HG02981 (cell line): ENCODE results near the gene COL16A1.

ENCODE experiments used
- ATAC-seq: cut with Tn5 transposase; IDR thresholded peaks from one replicate; pipeline ENCODE4 v1.9.1; 2021; ENCODE audit warnings: mild to moderate bottlenecking, moderate library complexity; ENCODE audit not compliant: unreplicated experiment

Gene COL16A1

GRCh38 chr1:31689379-31689778, 14.4 kb downstream of the COL16A1 start:
- ATAC-seq: no peak

- no peak for ATAC-seq
These were observed 15.4 kb downstream of the COL16A1 start for GRCh38 chr1:31688233-31688918.

- no peak for ATAC-seq
These were observed 16.2 kb downstream of the COL16A1 start for GRCh38 chr1:31687601-31688000.

GRCh38 chr1:31685795-31686194, 18.0 kb downstream of the COL16A1 start:
- ATAC-seq: no peak

- ATAC-seq: no peak
These were observed 19.8 kb downstream of the COL16A1 start for GRCh38 chr1:31683997-31684396.

- no peak for ATAC-seq
These were observed 22.4 kb downstream of the COL16A1 start for GRCh38 chr1:31681415-31681814.

GRCh38 chr1:31679676-31680230, 24.1 kb downstream of the COL16A1 start:
- ATAC-seq: no peak

GRCh38 chr1:31679091-31679490, 24.7 kb downstream of the COL16A1 start:
- ATAC-seq: no peak

- ATAC-seq: no peak
These were observed 25.1 kb downstream of the COL16A1 start for GRCh38 chr1:31678681-31679080.

- no peak for ATAC-seq
These were observed 25.9 kb downstream of the COL16A1 start for GRCh38 chr1:31677949-31678348.

GRCh38 chr1:31677401-31677800, 26.4 kb downstream of the COL16A1 start:
- ATAC-seq: no peak

- no peak for ATAC-seq
These were observed 28.1 kb downstream of the COL16A1 start for GRCh38 chr1:31675756-31676155.

GRCh38 chr1:31675161-31675560, 28.7 kb downstream of the COL16A1 start:
- no peak for ATAC-seq

- ATAC-seq: no peak
These were observed 29.2 kb downstream of the COL16A1 start for GRCh38 chr1:31674626-31675025.

GRCh38 chr1:31673433-31673832, 30.4 kb downstream of the COL16A1 start:
- no peak for ATAC-seq

GRCh38 chr1:31672986-31673385, 30.8 kb downstream of the COL16A1 start:
- no peak for ATAC-seq

- no peak for ATAC-seq
These were observed 32.1 kb downstream of the COL16A1 start for GRCh38 chr1:31671561-31672201.

- no peak for ATAC-seq
These were observed 32.7 kb downstream of the COL16A1 start for GRCh38 chr1:31671147-31671546.

- ATAC-seq: no peak
These were observed 33.2 kb downstream of the COL16A1 start for GRCh38 chr1:31670593-31670964.

GRCh38 chr1:31669786-31670592, 33.8 kb downstream of the COL16A1 start:
- no peak for ATAC-seq

GRCh38 chr1:31669433-31669785, 34.4 kb downstream of the COL16A1 start:
- no peak for ATAC-seq
